Activated CD8-positive, alpha-beta memory T cell treated with anti-CD3 and anti-CD28 coated beads, Interleukin-2, amount 50 U/mL, for 48 hours (primary cell): Measurements from ENCODE around the gene ABR.
"Not testable (repeated sequence)": the region's sequence is repeated elsewhere in the genome, so short reads cannot be mapped to it uniquely, and the experiment has no call there.

Source experiments
- DNase-seq: peaks from one replicate; pipeline ENCODE4 v3.0.0-alpha.2; 2020

The ABR gene

GRCh38 chr17:979212-979538 lies 200.6 kb downstream of the ABR start:
- DNase-seq = no peak

GRCh38 chr17:978103-979093 lies 201.4 kb downstream of the ABR start:
- DNase-seq = no peak

DNA sequence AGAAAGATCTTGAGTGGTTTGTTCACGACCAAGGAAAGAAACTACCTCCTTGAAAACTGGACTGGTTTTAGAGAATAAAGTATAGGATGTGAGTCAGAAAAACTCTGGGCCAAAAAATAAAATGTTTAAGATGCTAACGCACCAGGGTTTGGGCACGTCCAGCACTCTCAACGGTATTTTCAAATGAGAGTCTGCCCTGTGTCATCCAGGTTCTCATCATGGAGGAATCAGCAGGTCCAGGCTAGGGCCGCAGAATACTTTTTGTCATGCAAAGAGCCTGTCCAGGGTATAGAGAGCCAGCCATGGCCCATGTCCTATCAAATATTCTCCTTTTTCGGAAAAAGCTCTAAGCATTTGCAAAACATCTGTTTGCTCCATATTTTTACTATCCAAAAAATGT lies 202.6 kb downstream of the ABR start:
- no peak for DNase-seq

DNA sequence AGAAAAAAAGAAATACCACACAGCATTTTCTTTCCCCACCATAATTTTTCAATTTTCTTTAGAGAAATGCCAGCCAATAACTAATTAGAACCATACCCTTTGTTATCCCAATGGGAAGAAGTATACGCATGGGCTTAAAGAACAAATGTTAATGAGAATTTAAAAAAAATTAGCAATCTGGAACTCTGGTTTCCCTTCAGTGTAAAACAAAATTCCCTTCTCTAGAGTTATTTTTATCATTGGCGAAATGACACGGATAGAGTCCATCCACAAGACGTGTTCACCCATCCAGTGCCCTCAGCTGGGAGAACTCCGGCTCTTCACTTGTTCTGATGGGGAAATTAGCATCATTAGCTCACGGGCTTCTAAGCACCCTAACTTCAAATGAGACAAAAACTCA lies 203.5 kb downstream of the ABR start:
- DNase-seq = no peak

DNA sequence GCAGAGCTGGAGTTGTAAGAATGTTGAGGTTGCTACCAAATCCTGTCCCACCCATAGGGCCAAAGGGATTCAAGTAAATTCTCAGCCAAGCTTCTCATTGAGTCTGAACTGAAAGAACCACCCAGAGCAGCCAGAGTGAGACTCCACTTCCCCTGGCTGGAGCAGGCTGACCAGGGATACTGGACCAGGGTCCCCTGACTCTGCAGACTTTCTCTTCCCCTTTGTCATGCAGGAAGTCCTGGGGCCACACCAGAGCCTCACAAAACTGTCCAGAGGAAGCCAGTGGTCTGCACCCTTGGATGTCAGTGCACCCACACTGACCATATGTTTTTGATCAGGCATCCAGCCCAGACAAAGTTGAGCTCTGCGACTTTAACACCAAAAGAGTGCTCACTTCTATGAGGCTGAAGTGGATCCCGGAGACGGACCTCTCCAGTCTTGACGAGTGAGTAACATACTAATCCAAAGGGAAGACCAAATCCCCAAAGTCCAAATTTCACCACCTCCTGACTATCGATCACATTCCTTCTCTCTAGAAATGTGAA lies 204.3 kb downstream of the ABR start:
- DNase-seq = no peak

- DNase-seq = not testable (repeated sequence)
Measured at GRCh38 chr17:974778-975177, 205.0 kb downstream of the ABR start.

DNA sequence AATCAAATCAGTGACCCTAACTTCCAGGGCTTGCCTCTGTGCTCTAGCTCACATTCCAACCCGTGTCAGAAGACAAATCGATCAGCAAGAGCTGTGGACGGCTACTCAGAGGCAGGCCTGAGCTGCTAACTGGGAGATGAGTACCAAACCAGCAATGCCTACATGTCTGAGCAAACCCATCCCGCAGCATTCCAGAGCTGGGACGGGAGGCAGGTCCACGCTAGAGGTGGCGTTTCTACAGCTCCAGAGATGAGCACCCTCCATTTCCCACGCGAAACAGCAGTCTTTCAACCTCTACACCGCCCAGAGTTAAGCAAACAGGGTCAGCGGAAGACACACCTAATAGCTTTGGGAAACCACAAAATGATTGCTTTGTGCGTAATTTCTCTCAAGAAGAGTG lies 206.7 kb downstream of the ABR start:
- no peak for DNase-seq

- not testable (repeated sequence) for DNase-seq
Measured at GRCh38 chr17:971861-972260, 207.9 kb downstream of the ABR start.

DNA sequence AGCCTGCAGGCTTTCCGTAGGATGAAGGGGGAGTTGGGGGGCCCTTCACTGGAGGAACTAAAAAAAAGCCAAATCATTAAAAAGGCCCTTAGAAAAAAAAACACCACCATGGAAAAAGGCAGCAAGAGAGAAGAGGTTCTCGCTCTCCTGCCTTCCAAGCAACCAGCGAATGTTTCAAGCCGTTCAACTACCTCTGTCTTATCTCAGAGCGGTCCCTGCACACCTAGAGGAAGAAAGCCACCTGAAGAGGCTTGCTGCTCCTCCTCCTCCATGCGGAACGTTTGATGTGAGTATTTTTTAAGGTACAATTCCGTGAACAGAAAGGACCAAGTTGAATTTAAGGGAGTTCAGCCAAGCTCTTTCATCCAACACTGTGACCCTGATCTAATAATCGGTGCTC lies 209.4 kb downstream of the ABR start:
- no peak for DNase-seq

DNA sequence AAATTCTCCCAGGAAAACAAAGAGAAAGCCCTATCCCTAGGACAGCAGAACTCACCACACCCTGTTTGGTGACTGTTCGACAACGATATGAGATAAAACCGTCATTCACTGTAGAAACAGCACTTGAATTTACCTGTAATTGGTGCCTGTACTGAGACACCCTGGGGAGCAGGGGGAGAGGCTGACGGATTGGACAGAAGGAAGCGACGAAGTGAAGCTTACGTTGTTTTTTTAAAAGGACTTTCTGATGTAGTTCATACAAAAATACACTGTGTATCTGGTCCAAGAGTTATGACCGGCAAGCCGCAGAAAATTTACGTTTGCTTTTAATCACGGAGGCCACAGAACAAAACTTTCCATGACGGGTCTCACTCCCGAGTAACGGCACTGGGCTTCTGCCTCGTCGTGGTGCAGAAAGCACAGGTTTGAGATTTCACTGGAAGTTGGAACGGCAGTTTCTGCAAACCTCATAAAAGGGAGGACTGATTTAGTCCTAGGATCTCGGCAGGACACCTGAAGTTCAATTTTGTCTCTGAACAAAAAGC lies 209.9 kb downstream of the ABR start:
- no peak for DNase-seq

DNA sequence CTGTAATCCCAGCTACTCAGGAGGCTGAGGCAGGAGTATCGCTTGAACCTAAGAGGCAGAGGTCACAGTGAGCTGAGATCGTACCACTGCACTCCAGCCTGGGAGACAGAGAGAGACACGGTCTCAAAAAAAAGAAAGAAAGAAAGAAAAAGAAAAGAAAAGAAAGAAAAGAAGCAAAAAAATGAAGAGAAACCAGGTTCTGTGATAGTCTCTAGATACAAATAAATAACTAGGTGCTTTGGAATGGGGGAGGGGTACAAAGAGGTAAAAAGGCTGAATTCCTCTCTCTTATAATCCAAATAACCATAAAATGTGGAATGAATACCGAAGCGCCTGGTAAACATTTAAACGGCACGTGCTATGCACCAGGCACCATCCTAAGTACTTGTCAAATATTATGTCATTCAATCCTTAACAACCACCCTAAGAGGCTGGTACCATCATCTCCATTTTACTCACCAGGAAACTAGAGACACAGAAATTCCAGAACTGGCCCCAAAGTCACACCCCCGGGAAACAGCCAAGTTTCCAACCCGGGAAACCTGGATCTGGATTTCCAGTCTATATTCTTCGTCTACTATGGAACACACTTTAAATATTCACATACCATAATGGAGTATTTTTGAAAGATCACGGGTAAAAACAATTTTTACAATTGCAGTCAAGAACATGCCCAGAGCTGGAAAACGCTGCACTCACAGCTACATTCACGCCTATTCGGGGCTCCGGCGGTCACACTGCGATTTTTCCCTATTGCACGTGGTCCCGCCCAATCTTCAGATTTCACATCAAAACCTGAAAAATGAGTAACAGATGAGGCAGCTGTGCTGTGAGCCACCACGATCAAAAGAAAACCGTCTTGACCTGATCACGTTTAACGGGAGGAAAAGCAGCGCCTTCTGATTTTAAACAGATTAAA lies 210.7 kb downstream of the ABR start:
- no peak for DNase-seq

DNA sequence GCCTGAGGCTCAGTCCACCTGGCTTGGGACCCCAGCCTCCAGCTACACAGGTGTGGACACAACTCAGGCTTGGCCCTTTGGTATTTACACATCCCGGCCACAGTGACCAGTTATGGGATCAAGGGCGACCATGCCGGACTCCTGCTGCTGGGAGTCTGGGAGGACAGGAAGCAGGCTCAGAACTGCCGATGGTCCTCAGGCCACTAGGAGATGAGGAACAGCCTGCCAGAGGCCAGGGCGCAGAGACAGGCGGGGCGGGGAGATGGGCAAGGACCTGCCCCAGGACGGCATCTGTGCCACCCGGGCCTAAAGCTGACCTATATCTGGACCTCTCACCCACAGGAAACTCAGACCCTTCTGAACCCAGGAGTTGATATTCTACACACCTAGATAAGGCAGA lies 212.7 kb downstream of the ABR start:
- DNase-seq = no peak

GRCh38 chr17:965311-965989 lies 214.3 kb downstream of the ABR start:
- no peak for DNase-seq

GRCh38 chr17:964876-965275 lies 214.9 kb downstream of the ABR start:
- no peak for DNase-seq

DNA sequence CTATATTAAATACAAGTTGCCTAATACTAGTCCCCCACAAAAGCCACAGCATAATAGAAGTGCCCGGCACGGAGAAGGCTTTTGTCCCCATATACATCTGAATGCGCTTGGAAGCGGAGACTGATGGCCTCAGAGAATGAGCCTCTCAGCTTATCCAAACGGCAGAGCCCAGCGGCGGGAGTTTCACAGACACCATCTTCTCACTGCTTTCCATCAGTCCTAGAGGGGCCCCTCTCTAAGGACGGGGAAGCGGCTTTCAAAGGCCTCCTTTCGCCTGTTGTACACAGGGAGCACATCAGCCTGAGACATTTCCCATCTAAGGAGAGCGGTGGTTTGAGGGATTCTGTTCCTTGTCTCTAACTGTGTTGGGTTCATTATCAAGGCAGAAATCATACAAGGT lies 217.1 kb downstream of the ABR start:
- no peak for DNase-seq

GRCh38 chr17:962166-962565 lies 217.6 kb downstream of the ABR start:
- DNase-seq = no peak

DNA sequence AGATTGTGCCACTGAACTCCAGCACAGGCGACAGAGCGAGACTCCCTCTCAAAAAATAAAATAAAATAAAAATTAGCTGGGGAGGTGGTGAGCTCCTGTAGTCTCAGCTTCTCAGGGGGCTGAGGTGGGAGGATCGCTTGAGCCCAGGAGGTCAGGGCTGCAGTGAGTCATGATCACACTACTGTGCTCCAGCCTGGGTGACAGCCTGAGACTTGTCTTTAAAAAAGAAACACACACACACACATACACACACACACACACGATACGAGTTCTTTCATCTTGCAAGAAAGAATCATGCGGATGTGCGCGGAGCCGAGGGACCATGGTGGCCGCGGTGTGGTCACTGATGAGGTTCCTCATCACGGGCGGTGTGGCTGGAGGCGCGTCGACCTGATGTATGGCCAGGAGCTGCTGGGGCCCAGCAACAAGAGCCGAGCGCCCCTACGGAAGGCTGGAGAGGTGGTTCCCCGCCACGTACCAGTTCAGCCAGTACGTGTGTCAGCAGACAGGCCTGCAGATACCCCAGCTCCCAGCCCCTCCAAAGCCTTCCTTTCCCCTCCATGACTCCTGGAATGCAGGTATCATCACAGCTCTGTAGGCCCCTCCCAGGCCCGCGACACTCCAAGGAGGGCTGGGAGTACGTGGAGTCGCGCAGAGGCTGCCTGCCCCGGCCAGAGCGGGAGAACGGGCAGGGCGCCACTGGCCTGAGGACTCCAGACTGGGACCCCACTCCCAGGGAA lies 220.9 kb downstream of the ABR start:
- DNase-seq = no peak

- no peak for DNase-seq
Measured at GRCh38 chr17:957856-958421, 221.8 kb downstream of the ABR start.

- DNase-seq = no peak
Measured at GRCh38 chr17:956905-957304, 222.9 kb downstream of the ABR start.

GRCh38 chr17:954431-955164 lies 225.2 kb downstream of the ABR start:
- DNase-seq = no peak

- no peak for DNase-seq
Measured at GRCh38 chr17:953767-954166, 226.0 kb downstream of the ABR start.
